ENCODE data around the gene VPS13C.

VPS13C gene

GRCh38 chr15:62071711-62072308, 11.6 kb upstream of the VPS13C start:
- TF ChIP-seq TAF1 (IDR thresholded peaks at IDR 0.05; ENCODE audit: borderline replicate concordance, insufficient read depth, low read length) (no peak), SIN3A (IDR thresholded peaks at IDR 0.05; ENCODE audit: borderline replicate concordance, insufficient read depth, low read length) (no peak), POLR2AphosphoS5 (IDR thresholded peaks at IDR 0.05; ENCODE audit: low read depth, low read length) (no peak), REST (IDR thresholded peaks at IDR 0.05; ENCODE audit: insufficient read depth in 1 of 2, low read depth in 2 of 2, low read length in 2 of 2) (no peak), FOXP2 (optimal IDR thresholded peaks at IDR 0.05; ENCODE audit: borderline replicate concordance, extremely low read depth, extremely low read length, insufficient read depth) (no peak)

GRCh38 chr15:62069551-62069950, 9.3 kb upstream of the VPS13C start:
- TF ChIP-seq REST (IDR thresholded peaks at IDR 0.05; ENCODE audit: insufficient read depth in 1 of 2, low read depth in 2 of 2, low read length in 2 of 2): no peak
- TF ChIP-seq POLR2AphosphoS5 (IDR thresholded peaks at IDR 0.05; ENCODE audit: low read depth, low read length): no peak

- TF ChIP-seq POLR2AphosphoS5 (IDR thresholded peaks at IDR 0.05; ENCODE audit: low read depth, low read length): no peak
- no peak for TF ChIP-seq FOXP2 (optimal IDR thresholded peaks at IDR 0.05; ENCODE audit: borderline replicate concordance, extremely low read depth, extremely low read length, insufficient read depth)
- TF ChIP-seq TAF1 (IDR thresholded peaks at IDR 0.05; ENCODE audit: borderline replicate concordance, insufficient read depth, low read length): no peak
- no peak for TF ChIP-seq SIN3A (IDR thresholded peaks at IDR 0.05; ENCODE audit: borderline replicate concordance, insufficient read depth, low read length)
- no peak for TF ChIP-seq REST (IDR thresholded peaks at IDR 0.05; ENCODE audit: insufficient read depth in 1 of 2, low read depth in 2 of 2, low read length in 2 of 2)
Measured at GRCh38 chr15:62068810-62069167, 8.5 kb upstream of the VPS13C start.

- TF ChIP-seq TAF1 (IDR thresholded peaks at IDR 0.05; ENCODE audit: borderline replicate concordance, insufficient read depth, low read length): no peak
- TF ChIP-seq REST (IDR thresholded peaks at IDR 0.05; ENCODE audit: insufficient read depth in 1 of 2, low read depth in 2 of 2, low read length in 2 of 2): no peak
- TF ChIP-seq POLR2AphosphoS5 (IDR thresholded peaks at IDR 0.05; ENCODE audit: low read depth, low read length): no peak
- TF ChIP-seq SIN3A (IDR thresholded peaks at IDR 0.05; ENCODE audit: borderline replicate concordance, insufficient read depth, low read length): no peak
- TF ChIP-seq FOXP2 (optimal IDR thresholded peaks at IDR 0.05; ENCODE audit: borderline replicate concordance, extremely low read depth, extremely low read length, insufficient read depth): no peak
Measured at GRCh38 chr15:62068071-62068809, 8.0 kb upstream of the VPS13C start.

All from PFSK-1 (cell line).